ENCODE results near the gene NELFA.

NELFA gene

DNA sequence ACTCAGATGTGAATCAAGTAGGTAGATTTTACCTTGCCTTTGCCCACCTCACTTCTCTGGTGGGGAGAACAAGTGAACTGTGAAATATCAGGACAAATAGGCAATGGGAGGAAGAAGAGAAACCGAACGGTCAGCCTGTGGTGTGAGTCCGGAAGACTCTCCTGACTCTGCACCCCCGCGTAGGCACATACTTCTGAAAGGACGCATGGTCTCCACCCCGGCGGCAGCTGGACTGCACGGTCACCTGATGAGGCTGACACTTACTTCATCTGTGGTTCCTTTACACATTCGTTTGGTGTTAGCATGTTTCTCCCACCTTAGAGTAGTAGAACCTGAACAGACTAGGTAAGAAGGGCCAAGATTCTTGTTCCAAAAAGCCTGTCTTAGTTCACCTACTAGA, 58.4 kb downstream of the NELFA start:
- H3K14ac ChIP-seq (ENCODE audit: low read length in 2 of 2) = no peak overlapping the region
- no peak overlapping the region for H3K27ac ChIP-seq (ENCODE audit: low read length, poor library complexity, severe bottlenecking)
- H2BK5ac ChIP-seq (ENCODE audit: low read depth, low read length, poor library complexity, severe bottlenecking) = no peak overlapping the region
- no peaks in the 10 kb centered on the region for H3K9me3 ChIP-seq (ENCODE audit: control insufficient read depth, low read length)
- WGBS = 94% methylated on average over 10 of the region's 10 CpGs
- no peak for DNase-seq
- H3K23ac ChIP-seq (ENCODE audit: low read length in 2 of 2) = no peak overlapping the region
- no peak overlapping the region for H2BK12ac ChIP-seq (ENCODE audit: low read length in 2 of 2)
- H2BK120ac ChIP-seq (ENCODE audit: low read depth, low read length) = no peak overlapping the region
- H3K18ac ChIP-seq (ENCODE audit: low read depth in 1 of 2, low read length in 2 of 2) = no peak overlapping the region
- no peak overlapping the region for H2AFZ ChIP-seq (ENCODE audit: low read depth, low read length)
- H3K4ac ChIP-seq (ENCODE audit: low read depth in 1 of 2, low read length in 2 of 2) = no peak overlapping the region
- peaks cover 49% of the 10 kb centered on the region for H3K79me1 ChIP-seq (replicated peaks; ENCODE audit: low read length, poor library complexity, severe bottlenecking)
- no peak overlapping the region for H4K91ac ChIP-seq (ENCODE audit: low read length)
- H3K36me3 ChIP-seq (ENCODE audit: control insufficient read depth in 1 of 2, insufficient read depth in 2 of 2, low read depth in 1 of 2, low read length in 2 of 2) = peaks cover 45 to 48% of the 10 kb centered on the region in 2 experiments
- H4K8ac ChIP-seq (ENCODE audit: low read length) = no peak overlapping the region
- no peak overlapping the region for H2BK15ac ChIP-seq (ENCODE audit: low read depth, poor library complexity, severe bottlenecking)
- H2AK5ac ChIP-seq (ENCODE audit: low read length, severe bottlenecking) = no peak overlapping the region
- H3K4me3 ChIP-seq (ENCODE audit: insufficient read depth in 1 of 2, low read depth in 1 of 2, low read length in 2 of 2) = no peak overlapping the region
- H3K4me2 ChIP-seq (ENCODE audit: low read length, poor library complexity, severe bottlenecking) = no peak overlapping the region
- H3K27me3 ChIP-seq (ENCODE audit: control insufficient read depth in 1 of 2, insufficient read depth in 1 of 2, low read length in 2 of 2) = no peaks in the 10 kb centered on the region
- H3K4me1 ChIP-seq (ENCODE audit: control insufficient read depth, insufficient read depth, low read depth, low read length) = peaks cover 2% of the 10 kb centered on the region
- no peak overlapping the region for H3K9ac ChIP-seq (ENCODE audit: low read length)

DNA sequence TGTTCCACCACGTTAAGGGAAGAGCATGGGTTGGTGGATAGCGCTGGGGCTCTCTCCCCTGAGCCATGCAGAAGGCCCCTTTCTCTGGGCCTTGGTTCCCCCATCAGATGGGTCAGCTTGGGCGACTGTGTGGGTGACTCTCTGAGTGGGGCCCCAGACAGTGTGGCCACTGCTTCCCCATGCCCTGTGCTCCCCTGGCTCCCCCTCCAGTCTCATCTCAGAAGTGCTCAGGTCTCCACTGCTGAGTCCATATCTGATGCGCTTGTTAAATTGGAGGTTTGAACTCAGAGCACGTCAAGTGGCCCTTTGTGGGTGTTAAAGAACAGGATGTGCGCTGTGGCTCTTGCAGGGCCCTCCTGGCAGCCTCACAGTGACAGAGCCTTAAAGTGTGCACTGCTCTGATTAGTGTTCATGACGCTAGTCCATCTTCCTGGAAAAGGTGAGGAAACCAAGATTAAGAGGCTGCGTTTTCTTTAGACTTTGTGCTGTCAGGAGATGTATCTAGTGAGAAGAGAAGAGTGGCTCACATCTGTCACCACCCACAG, 59.8 kb downstream of the NELFA start:
- H3K9ac ChIP-seq (ENCODE audit: low read length) = no peak overlapping the region
- H3K79me1 ChIP-seq (replicated peaks; ENCODE audit: low read length, poor library complexity, severe bottlenecking) = peaks cover 48% of the 10 kb centered on the region
- H2BK120ac ChIP-seq (ENCODE audit: low read depth, low read length) = no peak overlapping the region
- no peak overlapping the region for H2AK5ac ChIP-seq (ENCODE audit: low read length, severe bottlenecking)
- H3K18ac ChIP-seq (ENCODE audit: low read depth in 1 of 2, low read length in 2 of 2) = no peak overlapping the region
- no peaks in the 10 kb centered on the region for H3K27me3 ChIP-seq (ENCODE audit: control insufficient read depth in 1 of 2, insufficient read depth in 1 of 2, low read length in 2 of 2)
- no peak overlapping the region for H3K4me3 ChIP-seq (ENCODE audit: insufficient read depth in 1 of 2, low read depth in 1 of 2, low read length in 2 of 2)
- H3K23ac ChIP-seq (ENCODE audit: low read length in 2 of 2) = no peak overlapping the region
- no peak overlapping the region for H3K4ac ChIP-seq (ENCODE audit: low read depth in 1 of 2, low read length in 2 of 2)
- H2BK5ac ChIP-seq (ENCODE audit: low read depth, low read length, poor library complexity, severe bottlenecking) = no peak overlapping the region
- H4K8ac ChIP-seq (ENCODE audit: low read length) = peak overlapping the region; percentile 1
- H2BK15ac ChIP-seq (ENCODE audit: low read depth, poor library complexity, severe bottlenecking) = no peak overlapping the region
- no peak overlapping the region for H4K91ac ChIP-seq (ENCODE audit: low read length)
- peaks cover 40 to 44% of the 10 kb centered on the region in 2 experiments for H3K36me3 ChIP-seq (ENCODE audit: control insufficient read depth in 1 of 2, insufficient read depth in 2 of 2, low read depth in 1 of 2, low read length in 2 of 2)
- no peak overlapping the region for H3K27ac ChIP-seq (ENCODE audit: low read length, poor library complexity, severe bottlenecking)
- H3K4me2 ChIP-seq (ENCODE audit: low read length, poor library complexity, severe bottlenecking) = no peak overlapping the region
- WGBS = 93% methylated on average over 8 of the region's 8 CpGs
- no peaks in the 10 kb centered on the region for H3K9me3 ChIP-seq (ENCODE audit: control insufficient read depth, low read length)
- no peak overlapping the region for H3K14ac ChIP-seq (ENCODE audit: low read length in 2 of 2)
- no peak overlapping the region for H2AFZ ChIP-seq (ENCODE audit: low read depth, low read length)
- H3K4me1 ChIP-seq (ENCODE audit: control insufficient read depth, insufficient read depth, low read depth, low read length) = no peaks in the 10 kb centered on the region
- no peak overlapping the region for H2BK12ac ChIP-seq (ENCODE audit: low read length in 2 of 2)
- DNase-seq = no peak

DNA sequence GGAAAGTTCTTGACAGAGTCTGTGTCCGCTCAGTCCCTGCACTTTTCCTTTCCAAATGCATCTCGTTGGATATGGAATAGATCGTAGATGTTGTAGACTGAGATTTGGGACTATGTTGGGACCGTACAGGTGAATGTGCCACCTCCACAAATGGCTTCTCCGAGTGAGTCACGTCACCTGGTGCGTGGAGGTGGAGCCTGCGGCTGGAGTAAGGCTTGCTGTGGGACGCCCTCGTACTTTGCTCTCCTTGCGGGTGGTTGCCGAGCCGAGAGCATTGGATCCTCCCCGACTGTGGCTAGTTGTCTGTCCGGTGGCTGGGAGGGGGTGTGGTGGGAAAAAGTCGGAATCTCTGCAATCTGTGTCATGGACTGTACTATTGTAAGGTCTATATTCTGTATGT, 60.5 kb downstream of the NELFA start:
- H3K27me3 ChIP-seq (ENCODE audit: control insufficient read depth in 1 of 2, insufficient read depth in 1 of 2, low read length in 2 of 2) = no peaks in the 10 kb centered on the region
- no peak overlapping the region for H2BK12ac ChIP-seq (ENCODE audit: low read length in 2 of 2)
- no peak overlapping the region for H3K4me3 ChIP-seq (ENCODE audit: insufficient read depth in 1 of 2, low read depth in 1 of 2, low read length in 2 of 2)
- no peaks in the 10 kb centered on the region for H3K9me3 ChIP-seq (ENCODE audit: control insufficient read depth, low read length)
- 98% methylated on average over 13 of the region's 16 CpGs for WGBS
- H3K79me1 ChIP-seq (replicated peaks; ENCODE audit: low read length, poor library complexity, severe bottlenecking) = peaks cover 49% of the 10 kb centered on the region
- H3K27ac ChIP-seq (ENCODE audit: low read length, poor library complexity, severe bottlenecking) = no peak overlapping the region
- no peak for DNase-seq
- no peak overlapping the region for H3K14ac ChIP-seq (ENCODE audit: low read length in 2 of 2)
- no peak overlapping the region for H3K18ac ChIP-seq (ENCODE audit: low read depth in 1 of 2, low read length in 2 of 2)
- H2BK15ac ChIP-seq (ENCODE audit: low read depth, poor library complexity, severe bottlenecking) = no peak overlapping the region
- no peaks in the 10 kb centered on the region for H3K4me1 ChIP-seq (ENCODE audit: control insufficient read depth, insufficient read depth, low read depth, low read length)
- no peak overlapping the region for H3K4ac ChIP-seq (ENCODE audit: low read depth in 1 of 2, low read length in 2 of 2)
- no peak overlapping the region for H2BK120ac ChIP-seq (ENCODE audit: low read depth, low read length)
- H3K4me2 ChIP-seq (ENCODE audit: low read length, poor library complexity, severe bottlenecking) = no peak overlapping the region
- no peak overlapping the region for H4K8ac ChIP-seq (ENCODE audit: low read length)
- peaks cover 38 to 44% of the 10 kb centered on the region in 2 experiments for H3K36me3 ChIP-seq (ENCODE audit: control insufficient read depth in 1 of 2, insufficient read depth in 2 of 2, low read depth in 1 of 2, low read length in 2 of 2)
- no peak overlapping the region for H4K91ac ChIP-seq (ENCODE audit: low read length)
- H3K9ac ChIP-seq (ENCODE audit: low read length) = no peak overlapping the region
- H2AFZ ChIP-seq (ENCODE audit: low read depth, low read length) = no peak overlapping the region
- no peak overlapping the region for H2BK5ac ChIP-seq (ENCODE audit: low read depth, low read length, poor library complexity, severe bottlenecking)
- no peak overlapping the region for H3K23ac ChIP-seq (ENCODE audit: low read length in 2 of 2)
- no peak overlapping the region for H2AK5ac ChIP-seq (ENCODE audit: low read length, severe bottlenecking)

DNA sequence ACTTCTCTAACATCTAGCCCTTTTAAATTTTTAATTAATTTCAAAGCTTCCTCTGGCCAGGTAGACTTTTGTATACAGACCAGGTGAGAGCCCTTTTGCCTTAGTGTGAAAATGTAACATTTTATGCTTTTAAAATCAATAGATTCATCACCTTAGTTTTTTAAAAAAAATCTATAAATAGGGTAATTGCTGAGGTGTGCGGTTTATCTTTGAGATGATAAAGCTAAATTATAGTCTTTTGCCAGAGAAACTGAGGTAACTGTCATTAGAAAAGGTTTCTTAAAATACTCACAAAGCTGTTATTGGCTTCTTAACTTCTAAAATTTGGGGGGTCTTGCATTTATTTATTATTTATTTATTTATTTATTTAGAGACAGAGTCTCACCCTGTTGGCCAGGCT, 62.9 kb downstream of the NELFA start:
- no peak overlapping the region for H3K4me2 ChIP-seq (ENCODE audit: low read length, poor library complexity, severe bottlenecking)
- H3K4ac ChIP-seq (ENCODE audit: low read depth in 1 of 2, low read length in 2 of 2) = no peak overlapping the region
- H3K4me1 ChIP-seq (ENCODE audit: control insufficient read depth, insufficient read depth, low read depth, low read length) = no peaks in the 10 kb centered on the region
- H2BK120ac ChIP-seq (ENCODE audit: low read depth, low read length) = no peak overlapping the region
- no peak overlapping the region for H4K91ac ChIP-seq (ENCODE audit: low read length)
- peaks cover 27 to 35% of the 10 kb centered on the region in 2 experiments for H3K36me3 ChIP-seq (ENCODE audit: control insufficient read depth in 1 of 2, insufficient read depth in 2 of 2, low read depth in 1 of 2, low read length in 2 of 2)
- WGBS = no CpG with 5 or more reads among the region's 1 CpG
- no peak overlapping the region for H3K14ac ChIP-seq (ENCODE audit: low read length in 2 of 2)
- H4K8ac ChIP-seq (ENCODE audit: low read length) = no peak overlapping the region
- H3K79me1 ChIP-seq (replicated peaks; ENCODE audit: low read length, poor library complexity, severe bottlenecking) = peaks cover 42% of the 10 kb centered on the region
- no peak overlapping the region for H3K4me3 ChIP-seq (ENCODE audit: insufficient read depth in 1 of 2, low read depth in 1 of 2, low read length in 2 of 2)
- no peak overlapping the region for H3K23ac ChIP-seq (ENCODE audit: low read length in 2 of 2)
- no peak overlapping the region for H2BK5ac ChIP-seq (ENCODE audit: low read depth, low read length, poor library complexity, severe bottlenecking)
- no peak overlapping the region for H2AFZ ChIP-seq (ENCODE audit: low read depth, low read length)
- H2BK15ac ChIP-seq (ENCODE audit: low read depth, poor library complexity, severe bottlenecking) = no peak overlapping the region
- no peak for DNase-seq
- H3K9me3 ChIP-seq (ENCODE audit: control insufficient read depth, low read length) = no peaks in the 10 kb centered on the region
- no peak overlapping the region for H2BK12ac ChIP-seq (ENCODE audit: low read length in 2 of 2)
- H2AK5ac ChIP-seq (ENCODE audit: low read length, severe bottlenecking) = no peak overlapping the region
- no peak overlapping the region for H3K27ac ChIP-seq (ENCODE audit: low read length, poor library complexity, severe bottlenecking)
- H3K18ac ChIP-seq (ENCODE audit: low read depth in 1 of 2, low read length in 2 of 2) = no peak overlapping the region
- H3K9ac ChIP-seq (ENCODE audit: low read length) = no peak overlapping the region
- no peaks in the 10 kb centered on the region for H3K27me3 ChIP-seq (ENCODE audit: control insufficient read depth in 1 of 2, insufficient read depth in 1 of 2, low read length in 2 of 2)

Data from mesenchymal stem cell (in vitro differentiated cells and primary cell).